Measurements from ENCODE around the gene CNOT6.

The CNOT6 gene

DNA sequence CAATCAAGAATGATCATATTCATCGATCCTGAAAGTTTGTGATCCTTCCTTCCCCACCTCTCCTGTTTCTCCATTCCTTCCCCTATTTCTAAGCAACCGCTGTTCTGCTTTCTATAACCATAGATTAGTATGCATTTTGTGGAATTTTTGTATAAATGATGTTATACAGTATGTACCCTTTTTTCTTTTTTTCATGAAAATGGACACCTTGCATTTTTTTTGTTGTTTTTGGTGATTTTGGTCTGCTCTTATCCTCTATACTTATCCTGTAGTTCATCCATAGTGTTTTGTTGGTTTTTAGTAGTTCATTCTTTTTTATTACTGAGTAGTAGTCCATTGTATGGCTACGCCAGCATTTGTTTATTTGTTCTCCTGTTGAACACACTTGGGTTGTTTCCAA, 51.1 kb downstream of the CNOT6 start:
- no peak overlapping the region for H3K27ac ChIP-seq
- no peak for TF ChIP-seq ZFX (IDR thresholded peaks at IDR 0.05)
- TF ChIP-seq, protein P1, sequence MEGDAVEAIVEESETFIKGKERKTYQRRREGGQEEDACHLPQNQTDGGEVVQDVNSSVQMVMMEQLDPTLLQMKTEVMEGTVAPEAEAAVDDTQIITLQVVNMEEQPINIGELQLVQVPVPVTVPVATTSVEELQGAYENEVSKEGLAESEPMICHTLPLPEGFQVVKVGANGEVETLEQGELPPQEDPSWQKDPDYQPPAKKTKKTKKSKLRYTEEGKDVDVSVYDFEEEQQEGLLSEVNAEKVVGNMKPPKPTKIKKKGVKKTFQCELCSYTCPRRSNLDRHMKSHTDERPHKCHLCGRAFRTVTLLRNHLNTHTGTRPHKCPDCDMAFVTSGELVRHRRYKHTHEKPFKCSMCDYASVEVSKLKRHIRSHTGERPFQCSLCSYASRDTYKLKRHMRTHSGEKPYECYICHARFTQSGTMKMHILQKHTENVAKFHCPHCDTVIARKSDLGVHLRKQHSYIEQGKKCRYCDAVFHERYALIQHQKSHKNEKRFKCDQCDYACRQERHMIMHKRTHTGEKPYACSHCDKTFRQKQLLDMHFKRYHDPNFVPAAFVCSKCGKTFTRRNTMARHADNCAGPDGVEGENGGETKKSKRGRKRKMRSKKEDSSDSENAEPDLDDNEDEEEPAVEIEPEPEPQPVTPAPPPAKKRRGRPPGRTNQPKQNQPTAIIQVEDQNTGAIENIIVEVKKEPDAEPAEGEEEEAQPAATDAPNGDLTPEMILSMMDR (conservative IDR thresholded peaks at IDR 0.05): no peak

DNA sequence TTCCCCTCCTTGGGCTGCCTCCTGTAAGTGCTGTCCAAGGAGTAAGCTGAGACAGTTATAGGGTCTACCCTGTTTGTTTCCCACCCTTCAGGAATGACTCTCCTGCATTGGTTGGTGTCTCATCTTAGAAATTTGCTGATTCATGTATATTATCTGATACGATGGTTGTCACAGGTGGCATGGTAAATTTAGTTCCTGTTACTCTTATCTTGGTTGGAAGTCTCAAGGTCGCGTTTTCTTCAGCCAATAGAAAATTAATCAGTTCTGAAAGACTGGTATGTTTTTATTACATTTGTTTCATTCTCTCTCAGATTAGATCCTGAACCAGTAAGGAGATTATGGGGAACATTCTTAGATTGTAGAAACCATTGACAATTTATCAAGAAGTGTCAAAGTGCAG, 54.4 kb downstream of the CNOT6 start:
- H3K27ac ChIP-seq: no peak overlapping the region; the same call in 1 of the 2 replicates
- TF ChIP-seq ZFX (IDR thresholded peaks at IDR 0.05): no peak
- TF ChIP-seq, protein P1 (conservative IDR thresholded peaks at IDR 0.05): no peak

DNA sequence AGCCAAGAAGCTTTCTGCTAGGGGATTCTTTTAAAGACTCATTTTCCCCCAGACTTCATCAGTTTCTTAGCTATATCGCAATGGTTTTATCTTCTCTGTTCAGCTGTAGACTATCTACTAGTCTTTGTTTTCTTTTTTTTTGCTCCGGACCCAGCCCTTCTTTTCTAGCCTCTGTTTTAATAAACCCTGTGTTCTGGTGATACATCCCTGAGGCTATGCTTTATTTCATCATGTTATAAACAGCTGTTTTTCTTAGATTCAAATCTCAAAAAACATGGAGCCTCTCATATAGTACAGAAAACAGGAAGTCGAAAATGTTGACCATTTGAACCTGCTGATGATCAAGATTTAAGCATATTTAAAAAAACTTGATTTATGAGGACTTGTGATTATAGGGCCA, 59.4 kb downstream of the CNOT6 start:
- no peak overlapping the region for H3K27ac ChIP-seq
- no peak for TF ChIP-seq ZFX (IDR thresholded peaks at IDR 0.05)
- TF ChIP-seq, protein P1 (conservative IDR thresholded peaks at IDR 0.05): no peak

DNA sequence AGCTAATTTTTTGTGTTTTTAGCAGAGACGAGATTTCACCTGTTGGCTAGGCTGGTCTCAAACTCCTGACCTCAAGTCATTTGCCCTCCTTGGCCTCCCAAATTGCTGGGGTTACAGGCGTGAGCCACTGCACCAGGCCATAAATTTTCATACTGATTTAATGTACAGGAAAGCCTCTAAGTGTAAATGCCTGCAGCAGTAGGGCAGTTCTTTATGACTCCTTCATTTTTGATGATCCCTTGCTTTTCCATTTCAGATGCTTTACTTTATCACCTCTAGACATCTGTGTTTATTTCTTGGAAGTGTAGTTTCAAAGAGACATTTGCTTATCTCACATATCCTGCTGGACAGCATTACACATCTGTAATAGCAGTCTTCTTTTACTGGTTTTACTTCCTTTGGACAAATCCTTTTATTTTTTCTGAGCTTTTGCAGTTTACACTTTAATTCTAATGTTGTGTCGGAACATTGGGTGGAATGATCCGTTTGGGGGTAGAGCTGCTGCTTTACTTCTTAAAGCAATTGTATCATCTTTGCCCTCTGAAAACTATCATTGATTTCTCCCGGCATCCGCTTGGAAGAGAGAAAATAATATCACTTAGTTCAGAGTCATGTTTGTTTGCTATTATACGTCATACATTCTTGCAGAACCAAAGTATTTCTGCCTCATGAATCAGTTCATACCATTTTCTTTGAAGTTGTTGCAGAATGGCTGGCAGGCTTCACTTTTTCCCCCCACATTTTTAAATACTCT, 61.2 kb downstream of the CNOT6 start:
- TF ChIP-seq, protein P1 (conservative IDR thresholded peaks at IDR 0.05): no peak
- no peak for TF ChIP-seq ZFX (IDR thresholded peaks at IDR 0.05)
- no peak overlapping the region for H3K27ac ChIP-seq

DNA sequence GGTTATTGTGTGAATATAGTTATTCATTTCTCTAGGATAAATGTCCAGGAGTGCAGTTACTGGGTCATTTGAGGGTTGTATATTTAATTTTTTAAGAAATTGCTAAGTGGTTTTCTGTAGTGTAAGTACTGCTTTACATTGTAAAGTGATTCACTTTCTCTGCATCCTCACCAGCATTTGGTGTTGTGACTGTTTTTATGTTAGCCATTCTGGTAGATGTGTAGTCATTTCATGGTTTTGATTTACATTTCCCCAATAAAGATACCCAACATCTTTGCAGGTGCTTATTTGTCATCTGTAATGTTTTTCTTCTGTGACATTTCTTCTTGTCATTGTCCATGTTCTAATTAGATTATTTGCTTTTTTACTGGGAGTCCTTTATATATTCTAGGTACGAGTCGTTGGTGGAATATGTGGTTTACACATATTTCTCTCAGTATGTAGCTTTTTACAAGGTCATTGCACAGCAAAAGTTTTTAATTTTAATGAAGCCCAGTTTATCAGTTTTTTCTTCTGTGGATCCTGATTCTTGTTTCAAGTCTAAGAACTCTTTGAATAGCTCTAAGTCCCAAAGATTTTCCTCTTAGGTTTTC, 63.1 kb downstream of the CNOT6 start:
- no peak for TF ChIP-seq ZFX (IDR thresholded peaks at IDR 0.05)
- TF ChIP-seq, protein P1 (conservative IDR thresholded peaks at IDR 0.05): no peak
- no peak overlapping the region for H3K27ac ChIP-seq

DNA sequence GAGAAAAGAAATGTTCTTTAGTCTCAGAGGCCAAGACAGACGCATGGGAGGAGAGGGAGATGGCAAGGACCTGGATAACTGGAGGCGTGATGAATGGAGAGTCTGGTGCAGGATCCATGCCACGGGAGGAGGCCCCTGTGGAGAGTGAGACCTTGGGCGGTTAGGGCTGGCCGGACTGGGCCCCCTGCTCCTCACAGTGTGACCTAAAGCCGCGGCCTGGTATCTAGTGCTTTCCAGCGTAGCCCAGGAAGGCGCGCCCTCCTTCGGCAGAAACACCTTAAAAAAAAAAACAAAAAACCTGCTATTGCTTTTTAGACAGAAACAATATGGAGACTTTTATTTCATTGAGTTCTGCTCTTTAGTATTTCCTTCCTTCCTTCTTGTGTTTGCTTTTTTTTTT, 64.1 kb downstream of the CNOT6 start:
- no peak overlapping the region for H3K27ac ChIP-seq
- no peak for TF ChIP-seq ZFX (IDR thresholded peaks at IDR 0.05)
- TF ChIP-seq, protein P1 (conservative IDR thresholded peaks at IDR 0.05): no peak

DNA sequence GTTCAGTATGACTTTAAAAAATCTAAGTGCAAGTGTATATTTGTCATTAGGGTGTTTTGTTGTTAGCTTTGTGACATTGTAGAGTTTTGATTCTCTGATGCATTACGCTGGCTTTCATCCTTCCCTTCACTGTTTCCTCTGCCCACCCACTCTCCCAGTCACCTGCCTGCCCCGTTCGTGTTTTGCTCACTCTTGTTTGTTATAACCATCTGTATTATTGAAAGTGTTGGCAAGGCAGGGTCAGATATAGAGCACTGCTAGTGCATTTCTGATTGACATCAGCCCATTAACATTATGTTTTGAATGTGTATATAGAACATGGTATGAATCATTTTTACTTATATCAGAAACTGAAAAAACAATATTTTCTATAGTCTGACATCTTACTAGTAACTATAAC, 69.8 kb downstream of the CNOT6 start:
- no peak for TF ChIP-seq ZFX (IDR thresholded peaks at IDR 0.05)
- TF ChIP-seq, protein P1 (conservative IDR thresholded peaks at IDR 0.05): no peak
- no peak overlapping the region for H3K27ac ChIP-seq
